WI38 (cell line): ENCODE results near the gene ABHD1.
"Not testable (repeated sequence)": the region's sequence is repeated elsewhere in the genome, so short reads cannot be mapped to it uniquely, and the experiment has no call there.

Source experiments
- H3K4me3 ChIP-seq: 2 replicates; pipeline ENCODE4 v1.5.1; 2011; ENCODE audit warnings: low read depth, mild to moderate bottlenecking, control low read depth, low read length
- TF ChIP-seq, protein P1 (sequence below): IDR thresholded peaks from 2 replicates; pipeline ENCODE4 v1.5.1; 2012; ENCODE audit warnings: low read depth, mild to moderate bottlenecking, control low read depth, low read length

Gene ABHD1

DNA sequence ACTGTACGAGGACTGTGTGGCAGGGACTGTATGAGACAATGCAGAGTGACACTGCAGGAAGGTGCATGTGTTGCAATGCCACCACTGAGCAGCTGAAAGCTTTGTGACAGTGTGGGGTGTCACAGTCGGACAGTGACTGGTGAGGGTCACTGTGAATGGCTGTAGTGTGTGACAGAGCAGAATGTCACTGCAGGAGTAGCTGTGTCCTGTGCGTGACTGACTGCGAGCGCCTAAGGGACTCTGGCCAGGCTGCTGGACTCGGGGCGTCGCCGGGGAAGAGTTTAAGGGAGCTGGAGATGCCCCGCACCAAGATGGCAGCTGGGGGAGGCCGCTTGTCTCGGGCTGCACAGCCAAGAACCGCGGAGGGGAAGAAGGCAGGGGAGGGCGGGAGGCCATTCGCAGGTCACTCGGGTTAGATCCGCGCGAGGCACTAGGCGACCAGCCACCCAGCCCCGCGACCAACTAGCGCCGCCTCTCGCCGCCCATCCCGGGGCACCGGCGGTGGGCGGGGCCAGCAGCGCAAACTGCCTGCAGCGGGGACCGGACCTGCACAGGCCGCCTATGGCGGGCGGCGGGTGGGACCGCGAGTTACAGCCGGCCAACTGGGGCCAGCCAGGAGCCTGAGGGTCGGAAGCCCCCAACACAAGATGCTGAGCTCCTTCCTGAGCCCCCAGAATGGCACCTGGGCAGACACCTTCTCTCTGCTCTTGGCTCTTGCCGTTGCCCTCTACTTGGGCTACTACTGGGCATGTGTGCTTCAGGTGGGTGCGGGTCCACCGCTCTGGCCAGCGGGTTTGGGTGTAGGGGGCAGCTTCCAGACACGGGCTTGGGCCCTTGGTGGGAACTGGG is at the start of gene ABHD1:
Gene ABHD1, plus strand, starts transcription at position 514 of the 849 bp plus-strand sequence. Its CDS starts 134 bp downstream, at position 648.
- peak within 1 kb of the TSS; percentile 53 for H3K4me3 ChIP-seq
- TF ChIP-seq, protein P1, sequence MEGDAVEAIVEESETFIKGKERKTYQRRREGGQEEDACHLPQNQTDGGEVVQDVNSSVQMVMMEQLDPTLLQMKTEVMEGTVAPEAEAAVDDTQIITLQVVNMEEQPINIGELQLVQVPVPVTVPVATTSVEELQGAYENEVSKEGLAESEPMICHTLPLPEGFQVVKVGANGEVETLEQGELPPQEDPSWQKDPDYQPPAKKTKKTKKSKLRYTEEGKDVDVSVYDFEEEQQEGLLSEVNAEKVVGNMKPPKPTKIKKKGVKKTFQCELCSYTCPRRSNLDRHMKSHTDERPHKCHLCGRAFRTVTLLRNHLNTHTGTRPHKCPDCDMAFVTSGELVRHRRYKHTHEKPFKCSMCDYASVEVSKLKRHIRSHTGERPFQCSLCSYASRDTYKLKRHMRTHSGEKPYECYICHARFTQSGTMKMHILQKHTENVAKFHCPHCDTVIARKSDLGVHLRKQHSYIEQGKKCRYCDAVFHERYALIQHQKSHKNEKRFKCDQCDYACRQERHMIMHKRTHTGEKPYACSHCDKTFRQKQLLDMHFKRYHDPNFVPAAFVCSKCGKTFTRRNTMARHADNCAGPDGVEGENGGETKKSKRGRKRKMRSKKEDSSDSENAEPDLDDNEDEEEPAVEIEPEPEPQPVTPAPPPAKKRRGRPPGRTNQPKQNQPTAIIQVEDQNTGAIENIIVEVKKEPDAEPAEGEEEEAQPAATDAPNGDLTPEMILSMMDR, result no peak

DNA sequence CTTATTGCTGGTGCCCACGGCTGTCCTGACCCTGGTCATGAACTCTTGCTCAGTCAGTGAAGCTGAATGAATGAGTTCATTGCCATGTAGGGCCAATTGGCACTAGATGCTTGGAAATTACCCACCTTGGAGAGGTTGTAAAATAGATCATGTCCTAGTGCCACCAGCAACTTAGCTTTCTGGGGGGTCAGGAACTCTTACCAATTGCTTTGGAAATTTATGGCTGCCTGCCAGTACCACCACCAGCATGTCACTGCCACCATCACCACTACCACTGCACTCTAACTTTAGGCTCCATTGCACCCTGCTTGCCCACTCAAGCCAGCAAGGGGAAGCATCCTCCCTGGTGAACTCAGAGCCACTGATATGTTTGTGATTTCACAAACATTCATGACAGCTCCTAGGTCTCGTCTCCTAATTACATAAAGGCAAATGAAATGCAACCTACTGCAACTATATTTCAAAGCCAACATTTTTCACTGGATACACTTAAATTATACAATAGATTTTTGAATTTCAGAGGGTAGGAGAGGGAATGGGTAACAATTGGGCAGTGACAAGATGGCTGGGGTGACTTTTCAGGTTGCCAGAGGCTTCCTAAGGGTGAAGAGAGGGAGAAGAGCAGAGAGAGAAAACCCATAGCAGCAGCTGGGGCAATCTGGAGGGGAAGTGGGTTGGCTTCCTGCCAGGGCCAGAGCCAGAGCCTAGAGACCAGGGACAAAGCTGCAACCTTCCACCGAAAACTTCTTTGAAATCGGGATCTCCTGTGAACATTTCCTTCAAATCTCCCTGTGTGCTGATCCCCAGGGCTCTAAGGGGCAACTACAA is 48.7 kb upstream of the ABHD1 start:
- no peak overlapping the region for H3K4me3 ChIP-seq
- TF ChIP-seq, protein P1, result no peak

DNA sequence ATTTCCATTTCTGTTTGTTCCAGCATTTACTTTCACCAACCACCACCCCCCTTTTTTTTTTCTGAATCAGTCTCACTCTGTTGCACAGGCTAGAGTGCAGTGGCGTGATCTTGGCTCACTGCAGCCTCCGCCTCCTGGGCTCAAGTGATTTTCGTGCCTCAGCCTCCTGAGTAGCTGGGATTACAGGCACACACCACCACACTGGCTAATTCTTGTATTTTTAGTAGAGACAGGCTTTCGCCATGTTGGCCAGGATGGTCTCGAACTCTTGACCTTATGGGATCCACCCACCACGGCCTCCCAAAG is 48.1 kb upstream of the ABHD1 start:
- H3K4me3 ChIP-seq, result not testable (repeated sequence)

DNA sequence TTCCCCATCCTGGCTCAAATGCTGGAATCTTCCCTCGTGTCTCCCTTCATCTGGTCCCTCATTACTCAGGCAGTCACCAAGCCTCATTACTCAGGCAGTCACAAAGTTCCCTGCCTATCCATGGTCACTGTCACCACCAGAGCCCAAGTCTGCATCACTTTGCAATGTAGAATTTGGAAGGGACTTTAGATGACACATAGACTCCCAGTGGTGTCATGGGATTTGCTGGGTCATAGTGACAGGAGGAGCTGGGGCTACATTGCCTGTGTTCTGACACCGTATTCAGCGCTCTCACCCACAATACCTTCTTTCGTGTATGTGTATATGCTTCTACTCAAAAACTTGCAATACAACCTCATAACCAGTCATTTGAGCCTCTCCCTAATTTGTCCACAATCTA is 47.3 kb upstream of the ABHD1 start:
- no peak overlapping the region for H3K4me3 ChIP-seq
- TF ChIP-seq, protein P1, result no peak

DNA sequence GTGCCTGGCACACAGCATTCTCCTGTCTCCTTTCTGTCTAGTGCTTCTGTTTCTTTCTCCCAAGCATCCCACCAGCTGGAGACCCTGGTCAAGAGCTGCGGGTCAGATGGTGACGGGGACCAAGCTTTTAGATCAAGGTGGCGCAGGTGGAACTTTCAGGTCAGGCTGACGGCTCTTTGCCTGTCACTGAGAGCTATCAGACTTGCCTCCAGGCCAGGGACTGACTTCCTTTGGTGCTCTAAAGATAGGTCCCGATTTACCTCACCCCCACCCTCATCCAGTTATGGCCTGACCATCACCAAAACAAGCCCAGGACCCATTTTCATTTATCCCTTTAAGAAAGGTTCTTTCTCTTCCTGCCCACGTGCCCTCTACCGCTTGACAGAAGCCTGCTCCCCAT is 46.4 kb upstream of the ABHD1 start:
- TF ChIP-seq, protein P1, result no peak
- H3K4me3 ChIP-seq, result no peak overlapping the region

DNA sequence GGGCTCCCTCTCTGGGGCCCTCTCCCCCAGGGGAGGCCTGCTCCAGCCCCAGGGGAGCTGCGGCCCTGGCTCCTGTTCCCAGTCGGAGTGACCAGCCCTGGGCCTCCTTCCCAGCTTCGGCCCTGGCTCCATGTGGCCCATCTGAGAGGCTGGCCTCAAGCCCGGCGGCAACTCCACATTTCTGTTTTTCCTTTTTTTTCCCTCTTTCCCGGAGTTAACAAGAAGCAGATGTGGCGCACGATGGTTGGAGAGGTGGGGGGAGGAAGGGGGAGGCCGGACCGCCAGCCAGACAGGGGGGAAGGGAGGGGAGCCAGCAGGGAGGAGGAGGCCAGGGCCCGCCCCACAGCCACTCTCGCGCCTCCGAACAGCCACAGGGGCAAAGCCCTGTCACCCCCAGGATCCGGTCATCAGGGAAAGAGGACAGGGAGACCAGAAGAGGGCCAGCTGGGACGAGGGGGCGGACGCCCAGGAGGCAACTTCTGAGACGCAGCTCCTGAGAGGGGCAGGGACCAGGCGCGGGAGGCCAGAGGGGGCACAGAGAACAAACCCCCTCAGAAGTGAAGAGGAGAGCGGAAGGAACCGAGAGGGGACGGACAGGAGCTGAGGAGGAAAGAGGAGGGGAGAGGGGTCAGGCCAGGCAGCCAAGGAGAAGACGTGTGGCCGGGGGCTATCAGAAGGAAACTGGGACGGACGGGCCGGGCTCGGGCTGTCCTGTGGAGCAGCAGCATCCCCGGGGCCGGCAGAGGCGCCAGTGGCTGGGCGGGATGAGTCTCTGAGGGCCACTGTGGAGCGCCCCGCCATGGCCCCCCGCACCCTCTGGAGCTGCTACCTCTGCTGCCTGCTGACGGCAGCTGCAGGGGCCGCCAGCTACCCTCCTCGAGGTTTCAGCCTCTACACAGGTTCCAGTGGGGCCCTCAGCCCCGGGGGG is 45.1 kb upstream of the ABHD1 start, which contains the start of gene EMILIN1:
Gene EMILIN1, plus strand, starts transcription at position 349 of the 928 bp plus-strand sequence. Its CDS starts 451 bp downstream, at position 800.
- H3K4me3 ChIP-seq, result peak within 1 kb of the TSS; percentile 84
- TF ChIP-seq, protein P1, result no peak
